Measurements from ENCODE around the gene KLKB1. TPM values are rescaled to one million over a fixed set of nuclear protein-coding genes. Genes with fewer than 3 reads are reported as not detected.

Gene KLKB1
- total RNA-seq, 1 experiment from 2014 or later, result not detected

GRCh38 chr4:186203406-186203805 is 23.9 kb upstream of the KLKB1 start:
- no TSS peak for BruUV-seq (replicated peaks)
- no peaks in the 10 kb centered on the region for H3K9me3 Mint-ChIP-seq (ENCODE audit: unreplicated experiment)
- no peak for TF ChIP-seq CTCF (IDR thresholded peaks at IDR 0.05; ENCODE audit: insufficient read depth in 1 of 2, low read depth in 1 of 2, low read length in 1 of 2, severe bottlenecking in 1 of 2, unreplicated experiment in 1 of 2)
- Histone ChIP-seq H3K4me3 (ENCODE audit: low read depth, low read length) (no peak overlapping the region), H3K27me3 (replicated peaks; ENCODE audit: control insufficient read depth, insufficient read depth, low read length) (no peaks in the 10 kb centered on the region), H3K36me3 (ENCODE audit: control insufficient read depth, insufficient read depth, low read length) (no peaks in the 10 kb centered on the region), H3K4me1 (no peaks in the 10 kb centered on the region; the same call in 1 of the 2 replicates), H3K9me3 (no peaks in the 10 kb centered on the region)
- intact Hi-C loops (cut with micrococcal nuclease; ENCODE audit: unreplicated experiment), result no loop called here
- CTCF ChIA-PET, result no interaction called here
- no peak for DNase-seq
- H3K4me3 Mint-ChIP-seq (ENCODE audit: unreplicated experiment), result no peak overlapping the region
- H3K27me3 Mint-ChIP-seq (ENCODE audit: insufficient read depth, unreplicated experiment), result no peaks in the 10 kb centered on the region
- H3K27ac Mint-ChIP-seq (ENCODE audit: unreplicated experiment), result no peak overlapping the region
- H3K36me3 Mint-ChIP-seq (ENCODE audit: insufficient read depth, unreplicated experiment), result peaks cover 12% of the 10 kb centered on the region
- POLR2A ChIA-PET, result no interaction called here
- peaks cover 18% of the 10 kb centered on the region for H3K4me1 Mint-ChIP-seq (ENCODE audit: low read depth, unreplicated experiment)

GRCh38 chr4:186204103-186204559 is 23.2 kb upstream of the KLKB1 start:
- no peaks in the 10 kb centered on the region for H3K9me3 ChIP-seq
- no peaks in the 10 kb centered on the region for H3K36me3 ChIP-seq (ENCODE audit: control insufficient read depth, insufficient read depth, low read length)
- H3K27me3 ChIP-seq (replicated peaks; ENCODE audit: control insufficient read depth, insufficient read depth, low read length), result no peaks in the 10 kb centered on the region
- Mint-ChIP-seq H3K9me3 (ENCODE audit: unreplicated experiment) (no peaks in the 10 kb centered on the region), H3K36me3 (ENCODE audit: insufficient read depth, unreplicated experiment) (peaks cover 12% of the 10 kb centered on the region), H3K27me3 (ENCODE audit: insufficient read depth, unreplicated experiment) (no peaks in the 10 kb centered on the region), H3K4me1 (ENCODE audit: low read depth, unreplicated experiment) (peaks cover 18% of the 10 kb centered on the region), H3K4me3 (ENCODE audit: unreplicated experiment) (peak overlapping the region; percentile 83), H3K27ac (ENCODE audit: unreplicated experiment) (peak overlapping the region; percentile 91)
- peak overlapping the region; percentile 41 for H3K4me3 ChIP-seq (ENCODE audit: low read depth, low read length)
- no TSS peak for BruUV-seq (replicated peaks)
- ChIA-PET CTCF (interaction anchor here (0.7 kb wide), 2 partner anchors 104 to 485 kb away, joined by 3 to 7 read pairs; no protein-coding TSS in a partner anchor), POLR2A (no interaction called here)
- intact Hi-C loops (cut with micrococcal nuclease; ENCODE audit: unreplicated experiment), result no loop called here
- TF ChIP-seq CTCF (IDR thresholded peaks at IDR 0.05; ENCODE audit: insufficient read depth in 1 of 2, low read depth in 1 of 2, low read length in 1 of 2, severe bottlenecking in 1 of 2, unreplicated experiment in 1 of 2), result no peak
- DNase-seq, result peak; percentile 85 to 91
- H3K4me1 ChIP-seq, result no peaks in the 10 kb centered on the region; the same call in 1 of the 2 replicates

- POLR2A ChIA-PET, result no interaction called here
- Mint-ChIP-seq H3K27me3 (ENCODE audit: insufficient read depth, unreplicated experiment) (no peaks in the 10 kb centered on the region), H3K4me3 (ENCODE audit: unreplicated experiment) (peak overlapping the region; percentile 83), H3K27ac (ENCODE audit: unreplicated experiment) (peak overlapping the region; percentile 91), H3K4me1 (ENCODE audit: low read depth, unreplicated experiment) (peaks cover 18% of the 10 kb centered on the region), H3K9me3 (ENCODE audit: unreplicated experiment) (no peaks in the 10 kb centered on the region), H3K36me3 (ENCODE audit: insufficient read depth, unreplicated experiment) (peaks cover 12% of the 10 kb centered on the region)
- Histone ChIP-seq H3K36me3 (ENCODE audit: control insufficient read depth, insufficient read depth, low read length) (no peaks in the 10 kb centered on the region), H3K27me3 (replicated peaks; ENCODE audit: control insufficient read depth, insufficient read depth, low read length) (no peaks in the 10 kb centered on the region), H3K4me3 (ENCODE audit: low read depth, low read length) (peak overlapping the region; percentile 41), H3K4me1 (no peaks in the 10 kb centered on the region; the same call in 1 of the 2 replicates), H3K9me3 (no peaks in the 10 kb centered on the region)
- CTCF ChIA-PET, result no interaction called here
- TF ChIP-seq CTCF (IDR thresholded peaks at IDR 0.05; ENCODE audit: insufficient read depth in 1 of 2, low read depth in 1 of 2, low read length in 1 of 2, severe bottlenecking in 1 of 2, unreplicated experiment in 1 of 2), result no peak
- DNase-seq, result peak; percentile 21 to 67
- intact Hi-C loops (cut with micrococcal nuclease; ENCODE audit: unreplicated experiment), result no loop called here
- TSS peak; percentile 93 for BruUV-seq (replicated peaks)
Observed at GRCh38 chr4:186204686-186205085, 22.6 kb upstream of the KLKB1 start.

All from Caco-2 (cell line).